H9 (cell line): ENCODE data around the gene SYS1. TPM values are rescaled to one million over a fixed set of nuclear protein-coding genes. Genes with fewer than 3 reads are reported as not detected.

Experiments used
- DNase-seq: peaks from one replicate; pipeline ENCODE4 v3.0.0-alpha.2; 2017
- H2AFZ ChIP-seq: one replicate; pipeline ENCODE4 v1.6.1; 2013; ENCODE audit warnings: mild to moderate bottlenecking, low read length, control low read depth, moderate library complexity
- H2AK5ac ChIP-seq: 2 replicates; pipeline ENCODE4 v1.6.1; 2013; ENCODE audit warnings: low read length, control low read depth, mixed read lengths; ENCODE audit not compliant: insufficient read length
- H2BK120ac ChIP-seq: one replicate; pipeline ENCODE4 v1.6.1; 2013; ENCODE audit warnings: low read depth, mild to moderate bottlenecking, low read length, control low read depth, inconsistent platforms; ENCODE audit not compliant: poor library complexity, severe bottlenecking
- H2BK12ac ChIP-seq: 2 replicates; pipeline ENCODE4 v1.6.1; 2013; ENCODE audit warnings: low read length, control low read depth, mixed read lengths, low read depth; ENCODE audit not compliant: insufficient read length
- H2BK15ac ChIP-seq: 2 replicates; pipeline ENCODE4 v1.6.1; 2013; ENCODE audit warnings: low read depth, low read length, control low read depth
- H2BK20ac ChIP-seq: one replicate; pipeline ENCODE4 v1.6.1; 2013; ENCODE audit warnings: low read depth, mild to moderate bottlenecking, low read length, control low read depth, inconsistent platforms; ENCODE audit not compliant: poor library complexity, severe bottlenecking
- H2BK5ac ChIP-seq: 2 replicates; pipeline ENCODE4 v1.6.1; 2013; ENCODE audit warnings: low read length, control low read depth, mixed read lengths; ENCODE audit not compliant: insufficient read length
- H3K14ac ChIP-seq: 2 replicates; pipeline ENCODE4 v1.6.1; 2013; ENCODE audit warnings: low read length, control low read depth; ENCODE audit not compliant: insufficient read depth
- H3K18ac ChIP-seq: 2 replicates; pipeline ENCODE4 v1.6.1; 2013; ENCODE audit warnings: low read depth, mild to moderate bottlenecking, mixed read lengths, low read length, control low read depth; ENCODE audit not compliant: insufficient read length
- H3K23ac ChIP-seq: 2 replicates; pipeline ENCODE4 v1.6.1; 2013; ENCODE audit warnings: low read length, control low read depth, mixed read lengths, low read depth; ENCODE audit not compliant: insufficient read length
- H3K23me2 ChIP-seq: 2 replicates; pipeline ENCODE4 v1.6.1; 2013; ENCODE audit warnings: low read depth, mild to moderate bottlenecking, mixed read lengths, low read length, control low read depth; ENCODE audit not compliant: insufficient read length, poor library complexity, severe bottlenecking
- H3K27ac ChIP-seq: 2 replicates; pipeline ENCODE4 v1.5.1; 2013; ENCODE audit warnings: low read length, control low read depth, mixed read lengths, low read depth; ENCODE audit not compliant: insufficient read length
- H3K27me3 ChIP-seq: 2 replicates; pipeline ENCODE4 v1.6.1; 2013; ENCODE audit warnings: low read length, control low read depth, inconsistent platforms; ENCODE audit not compliant: insufficient read depth
- H3K4ac ChIP-seq: 2 replicates; pipeline ENCODE4 v1.6.1; 2013; ENCODE audit warnings: low read depth, mild to moderate bottlenecking, control low read depth, inconsistent platforms, low read length, moderate library complexity
- H3K4me1 ChIP-seq: 2 replicates; pipeline ENCODE4 v1.6.1; 2013; ENCODE audit warnings: low read length, control low read depth, inconsistent platforms; ENCODE audit not compliant: insufficient read depth
- H3K4me2 ChIP-seq: 2 replicates; pipeline ENCODE4 v1.6.1; 2013; ENCODE audit warnings: low read length, control low read depth, mixed read lengths; ENCODE audit not compliant: insufficient read length, insufficient read depth
- H3K56ac ChIP-seq: 2 replicates; pipeline ENCODE4 v1.6.1; 2013; ENCODE audit warnings: low read depth, mild to moderate bottlenecking, mixed read lengths, low read length, control low read depth; ENCODE audit not compliant: insufficient read length
- H3K79me1 ChIP-seq: 2 replicates; pipeline ENCODE4 v1.6.1; 2013; ENCODE audit warnings: low read depth, mild to moderate bottlenecking, moderate library complexity, low read length, control low read depth, inconsistent platforms; ENCODE audit not compliant: insufficient read depth, poor library complexity, severe bottlenecking
- H3K79me2 ChIP-seq: 2 replicates; pipeline ENCODE4 v1.6.1; 2013; ENCODE audit warnings: low read length, control low read depth, inconsistent platforms; ENCODE audit not compliant: insufficient read depth
- H3K9ac ChIP-seq: 2 replicates; pipeline ENCODE4 v1.6.1; 2013; ENCODE audit warnings: low read length, control low read depth, mixed read lengths; ENCODE audit not compliant: insufficient read length; ENCODE audit errors: extremely low read depth
- H3K9me3 ChIP-seq: one replicate; pipeline ENCODE4 v1.6.1; 2013; ENCODE audit warnings: low read depth, low read length, inconsistent platforms; ENCODE audit not compliant: control insufficient read depth
- H3T11ph ChIP-seq: one replicate; pipeline ENCODE4 v1.6.1; 2013; ENCODE audit warnings: mild to moderate bottlenecking, low read length, control low read depth, inconsistent platforms
- H4K20me1 ChIP-seq: one replicate; pipeline ENCODE4 v1.6.1; 2013; ENCODE audit not compliant: control insufficient read depth, insufficient read length, insufficient read depth
- H4K5ac ChIP-seq: 2 replicates; pipeline ENCODE4 v1.6.1; 2013; ENCODE audit warnings: low read depth, mild to moderate bottlenecking, mixed read lengths, low read length, control low read depth; ENCODE audit not compliant: insufficient read length
- H4K8ac ChIP-seq: replicated peaks from 2 replicates; pipeline ENCODE4 v1.6.1; 2013; ENCODE audit warnings: low read length, control low read depth, mixed read lengths, low read depth; ENCODE audit not compliant: insufficient read length
- H4K91ac ChIP-seq: 2 replicates; pipeline ENCODE4 v1.6.1; 2013; ENCODE audit warnings: low read depth, mild to moderate bottlenecking, moderate library complexity, mixed read lengths, low read length, control low read depth; ENCODE audit not compliant: insufficient read length
- H3K27ac Mint-ChIP-seq, 3 experiments: 2 replicates in 2 of 3; 3 replicates in 1 of 3; pipeline ENCODE4 v1.8.0; 2020 to 2021; ENCODE audit warnings: mixed read lengths in 3 of 3, mild to moderate bottlenecking in 1 of 3, moderate library complexity in 1 of 3
- H3K27me3 Mint-ChIP-seq: 2 replicates; pipeline ENCODE4 v1.8.0; 2021; ENCODE audit warnings: low read depth, mild to moderate bottlenecking, moderate library complexity, mixed read lengths
- H3K36me3 Mint-ChIP-seq, 3 experiments: 2 replicates in 2 of 3; 3 replicates in 1 of 3; pipeline ENCODE4 v1.8.0; 2020 to 2021; ENCODE audit warnings: low read depth in 3 of 3, mixed read lengths in 3 of 3; ENCODE audit not compliant: insufficient read depth in 1 of 3
- H3K4me1 Mint-ChIP-seq, 2 experiments: 2 replicates each; pipeline ENCODE4 v1.8.0; 2020; ENCODE audit warnings: mixed read lengths in 2 of 2
- H3K4me3 Mint-ChIP-seq, 2 experiments: 2 replicates in 1 of 2; 3 replicates in 1 of 2; pipeline ENCODE4 v1.8.0; 2020 to 2021; ENCODE audit warnings: mild to moderate bottlenecking in 2 of 2, mixed read lengths in 2 of 2, moderate library complexity in 1 of 2
- H3K9me3 Mint-ChIP-seq, 2 experiments: 2 replicates in 1 of 2; 3 replicates in 1 of 2; pipeline ENCODE4 v1.8.0; 2020; ENCODE audit warnings: mild to moderate bottlenecking in 2 of 2, mixed read lengths in 2 of 2, moderate library complexity in 1 of 2
- WGBS: extraction: QIAGEN DNeasy Blood & Tissue Kit; methylation state at CpG from one replicate; pipeline ENCODE4 v1.1.7; 2013; ENCODE audit warnings: missing lambda C conversion rate, low lambda C conversion rate, mixed read lengths; ENCODE audit not compliant: insufficient read length; ENCODE audit errors: extremely low coverage; 5-methylcytosine and 5-hydroxymethylcytosine counted together
- total RNA-seq: library from RNA; stranded (reverse); gene quantifications from 2 replicates; pipeline ENCODE4 v1.2.1, GENCODE V29; 2021
- TF ChIP-seq, protein P1 (sequence below): fragments of 200-600 bp; sonication (generic); conservative IDR thresholded peaks from 3 replicates; pipeline ENCODE4 v1.8.0; 2021; ENCODE audit warnings: antibody characterized with exemption, mild to moderate bottlenecking

Gene SYS1
- total RNA-seq, 1 experiment from 2014 or later, result 21.0 TPM

DNA sequence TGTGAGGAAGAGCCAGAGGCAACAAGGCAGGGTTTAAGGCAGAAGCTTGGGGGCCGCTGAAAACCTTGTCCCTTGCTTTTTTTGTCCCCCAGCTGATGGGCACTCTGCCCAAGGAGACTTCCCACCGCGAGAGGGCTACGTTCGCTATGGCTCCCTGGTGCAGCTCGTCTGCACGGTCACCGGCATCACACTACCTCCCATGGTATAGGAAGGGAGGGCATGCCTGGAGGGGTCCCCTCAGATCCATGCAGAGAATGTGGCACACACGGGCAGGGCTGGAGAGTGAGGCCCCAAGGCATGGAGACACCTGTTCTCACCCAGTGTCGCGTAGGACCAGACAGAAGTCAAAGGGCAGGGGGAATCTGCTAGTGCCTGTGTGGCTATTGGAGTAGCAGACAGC lies 49.0 kb upstream of the SYS1 start:
- Histone ChIP-seq H3K14ac (no peak overlapping the region), H3K27ac (no peak overlapping the region), H3K4me1 (no peaks in the 10 kb centered on the region), H3K79me1 (no peaks in the 10 kb centered on the region), H2BK15ac (no peak overlapping the region), H3K79me2 (no peaks in the 10 kb centered on the region), H2BK12ac (no peak overlapping the region), H4K20me1 (no peaks in the 10 kb centered on the region), H4K91ac (no peak overlapping the region), H3K18ac (no peak overlapping the region), H3K23me2 (no peaks in the 10 kb centered on the region), H3K27me3 (no peaks in the 10 kb centered on the region), H2BK20ac (no peak overlapping the region), H4K8ac (no peak overlapping the region), H4K5ac (no peak overlapping the region), H2BK5ac (no peak overlapping the region), H3K4ac (no peak overlapping the region), H3T11ph (no peak overlapping the region), H3K9me3 (no peaks in the 10 kb centered on the region), H3K4me2 (no peak overlapping the region), H3K9ac (no peak overlapping the region), H2BK120ac (no peak overlapping the region), H2AFZ (no peak overlapping the region), H3K23ac (no peak overlapping the region), H2AK5ac (no peak overlapping the region), H3K56ac (no peak overlapping the region)
- no peak for DNase-seq
- TF ChIP-seq, protein P1, sequence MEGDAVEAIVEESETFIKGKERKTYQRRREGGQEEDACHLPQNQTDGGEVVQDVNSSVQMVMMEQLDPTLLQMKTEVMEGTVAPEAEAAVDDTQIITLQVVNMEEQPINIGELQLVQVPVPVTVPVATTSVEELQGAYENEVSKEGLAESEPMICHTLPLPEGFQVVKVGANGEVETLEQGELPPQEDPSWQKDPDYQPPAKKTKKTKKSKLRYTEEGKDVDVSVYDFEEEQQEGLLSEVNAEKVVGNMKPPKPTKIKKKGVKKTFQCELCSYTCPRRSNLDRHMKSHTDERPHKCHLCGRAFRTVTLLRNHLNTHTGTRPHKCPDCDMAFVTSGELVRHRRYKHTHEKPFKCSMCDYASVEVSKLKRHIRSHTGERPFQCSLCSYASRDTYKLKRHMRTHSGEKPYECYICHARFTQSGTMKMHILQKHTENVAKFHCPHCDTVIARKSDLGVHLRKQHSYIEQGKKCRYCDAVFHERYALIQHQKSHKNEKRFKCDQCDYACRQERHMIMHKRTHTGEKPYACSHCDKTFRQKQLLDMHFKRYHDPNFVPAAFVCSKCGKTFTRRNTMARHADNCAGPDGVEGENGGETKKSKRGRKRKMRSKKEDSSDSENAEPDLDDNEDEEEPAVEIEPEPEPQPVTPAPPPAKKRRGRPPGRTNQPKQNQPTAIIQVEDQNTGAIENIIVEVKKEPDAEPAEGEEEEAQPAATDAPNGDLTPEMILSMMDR, result no peak
- no CpG with 5 or more reads among the region's 11 CpGs for WGBS
- Mint-ChIP-seq H3K9me3 (peaks cover 4 to 6% of the 10 kb centered on the region in 2 experiments; a peak in 2 of 5 replicates), H3K4me1 (peaks cover 0 to 6% of the 10 kb centered on the region in 2 experiments; a peak in 1 of 4 replicates), H3K27me3 (peaks cover 33% of the 10 kb centered on the region), H3K36me3 (no peaks in the 10 kb centered on the region), H3K27ac (no peak overlapping the region), H3K4me3 (no peak overlapping the region)
